ES-I3 (cell line): Measurements from ENCODE around the gene FUT6.

Experiments
- H3K36me3 ChIP-seq: 2 replicates; pipeline ENCODE4 v1.6.1; 2013; ENCODE audit warnings: mild to moderate bottlenecking, low read length, control low read depth, moderate library complexity; ENCODE audit not compliant: insufficient read depth
- H3K4me1 ChIP-seq: 2 replicates; pipeline ENCODE4 v1.6.1; 2013; ENCODE audit warnings: mild to moderate bottlenecking, control low read depth, low read length; ENCODE audit not compliant: insufficient read depth
- H3K9ac ChIP-seq: 2 replicates; pipeline ENCODE4 v1.6.1; 2013; ENCODE audit warnings: low read depth, mild to moderate bottlenecking, low read length, moderate library complexity
- H3K9me3 ChIP-seq: 2 replicates; pipeline ENCODE4 v1.6.1; 2013; ENCODE audit warnings: mild to moderate bottlenecking, low read length, moderate library complexity; ENCODE audit not compliant: control insufficient read depth, insufficient read depth

Gene FUT6

GRCh38 chr19:5826531-5827341, 12.8 kb downstream of the FUT6 start:
- no peaks in the 10 kb centered on the region for H3K9me3 ChIP-seq
- H3K4me1 ChIP-seq: peaks cover 3% of the 10 kb centered on the region; the same call in 1 of the 2 replicates
- H3K9ac ChIP-seq: peak overlapping the region; percentile 82; the same call in 1 of the 2 replicates
- H3K36me3 ChIP-seq: no peaks in the 10 kb centered on the region

GRCh38 chr19:5825178-5825577, 14.3 kb downstream of the FUT6 start:
- no peak overlapping the region for H3K9ac ChIP-seq
- H3K4me1 ChIP-seq: peaks cover 3% of the 10 kb centered on the region; the same call in 1 of the 2 replicates
- H3K36me3 ChIP-seq: no peaks in the 10 kb centered on the region
- H3K9me3 ChIP-seq: no peaks in the 10 kb centered on the region

GRCh38 chr19:5824751-5825150, 14.8 kb downstream of the FUT6 start:
- Histone ChIP-seq H3K4me1 (peaks cover 3% of the 10 kb centered on the region; the same call in 1 of the 2 replicates), H3K9ac (no peak overlapping the region), H3K9me3 (no peaks in the 10 kb centered on the region), H3K36me3 (no peaks in the 10 kb centered on the region)

- Histone ChIP-seq H3K4me1 (peaks cover 3% of the 10 kb centered on the region; the same call in 1 of the 2 replicates), H3K36me3 (no peaks in the 10 kb centered on the region), H3K9me3 (no peaks in the 10 kb centered on the region), H3K9ac (no peak overlapping the region)
These were observed 15.8 kb downstream of the FUT6 start for GRCh38 chr19:5823579-5824281.

- no peaks in the 10 kb centered on the region for H3K36me3 ChIP-seq
- H3K9me3 ChIP-seq: no peaks in the 10 kb centered on the region
- H3K4me1 ChIP-seq: peaks cover 3% of the 10 kb centered on the region; the same call in 1 of the 2 replicates
- no peak overlapping the region for H3K9ac ChIP-seq
These were observed 17.2 kb downstream of the FUT6 start for GRCh38 chr19:5822181-5822844.

- H3K4me1 ChIP-seq: peaks cover 3% of the 10 kb centered on the region; the same call in 1 of the 2 replicates
- no peaks in the 10 kb centered on the region for H3K9me3 ChIP-seq
- H3K9ac ChIP-seq: no peak overlapping the region
- H3K36me3 ChIP-seq: no peaks in the 10 kb centered on the region
These were observed 17.9 kb downstream of the FUT6 start for GRCh38 chr19:5821521-5822180.

GRCh38 chr19:5820785-5821184, 18.7 kb downstream of the FUT6 start:
- Histone ChIP-seq H3K9ac (no peak overlapping the region), H3K4me1 (no peaks in the 10 kb centered on the region), H3K36me3 (no peaks in the 10 kb centered on the region), H3K9me3 (no peaks in the 10 kb centered on the region)

- Histone ChIP-seq H3K9me3 (no peaks in the 10 kb centered on the region), H3K4me1 (no peaks in the 10 kb centered on the region), H3K9ac (no peak overlapping the region), H3K36me3 (no peaks in the 10 kb centered on the region)
These were observed 20.9 kb downstream of the FUT6 start for GRCh38 chr19:5818594-5818993.

GRCh38 chr19:5817218-5817617, 22.3 kb downstream of the FUT6 start:
- H3K9me3 ChIP-seq: no peaks in the 10 kb centered on the region

GRCh38 chr19:5814852-5815246, 24.7 kb downstream of the FUT6 start:
- Histone ChIP-seq H3K36me3 (no peaks in the 10 kb centered on the region), H3K9me3 (no peaks in the 10 kb centered on the region), H3K4me1 (no peaks in the 10 kb centered on the region), H3K9ac (no peak overlapping the region)

More at GRCh38 chr19:5817218-5817617, 22.3 kb downstream of the FUT6 start:
- H3K9ac ChIP-seq: no peak overlapping the region
- no peaks in the 10 kb centered on the region for H3K36me3 ChIP-seq
- no peaks in the 10 kb centered on the region for H3K4me1 ChIP-seq

- no peaks in the 10 kb centered on the region for H3K9me3 ChIP-seq
- no peaks in the 10 kb centered on the region for H3K36me3 ChIP-seq
- no peaks in the 10 kb centered on the region for H3K4me1 ChIP-seq
- H3K9ac ChIP-seq: no peak overlapping the region
These were observed 25.2 kb downstream of the FUT6 start for GRCh38 chr19:5814123-5814851.

GRCh38 chr19:5811117-5811516, 28.4 kb downstream of the FUT6 start:
- H3K9me3 ChIP-seq: no peaks in the 10 kb centered on the region
- H3K9ac ChIP-seq: no peak overlapping the region
- peaks cover 5% of the 10 kb centered on the region; the same call in 1 of the 2 replicates for H3K4me1 ChIP-seq
- H3K36me3 ChIP-seq: no peaks in the 10 kb centered on the region

- Histone ChIP-seq H3K9me3 (no peaks in the 10 kb centered on the region), H3K9ac (no peak overlapping the region), H3K36me3 (no peaks in the 10 kb centered on the region), H3K4me1 (peaks cover 5% of the 10 kb centered on the region; the same call in 1 of the 2 replicates)
These were observed 30.0 kb downstream of the FUT6 start for GRCh38 chr19:5809469-5809868.
